SU-DHL-6 (cell line): ENCODE data around the gene EBF3.

Source experiments
- H2AFZ ChIP-seq: fragments of 200-600 bp; sonication (generic); 2 replicates; pipeline ENCODE4 v1.6.1; 2014; ENCODE audit warnings: low read depth, mild to moderate bottlenecking, moderate library complexity, mixed read lengths, antibody characterized with exemption, low read length; ENCODE audit not compliant: severe bottlenecking
- H3F3A ChIP-seq: fragments of 200-600 bp; shearing (Covaris generic); 2 replicates; pipeline ENCODE4 v1.6.0; 2016; ENCODE audit warnings: antibody characterized with exemption, mild to moderate bottlenecking; ENCODE audit not compliant: insufficient read depth
- H3K27ac ChIP-seq: fragments of 200-600 bp; sonication (generic); 2 replicates; pipeline ENCODE4 v1.5.1; 2016; ENCODE audit warnings: low read depth, mild to moderate bottlenecking, low read length, moderate library complexity, mixed read lengths
- H3K27me3 ChIP-seq: fragments of 200-600 bp; sonication (generic), shearing (Covaris generic); 2 replicates; pipeline ENCODE4 v1.6.0; 2014; ENCODE audit warnings: mild to moderate bottlenecking, low read length
- H3K36me3 ChIP-seq: fragments of 200-600 bp; sonication (generic); 2 replicates; pipeline ENCODE4 v1.6.1; 2014; ENCODE audit warnings: mild to moderate bottlenecking, low read length, mixed read lengths
- H3K4me2 ChIP-seq: fragments of 300-600, 200-600 bp; shearing (Covaris generic), sonication (generic); 2 replicates; pipeline ENCODE4 v1.6.0; 2014; ENCODE audit warnings: low read length, low read depth, mild to moderate bottlenecking; ENCODE audit not compliant: poor library complexity, severe bottlenecking
- H3K4me3 ChIP-seq: fragments of 200-600 bp; sonication (generic); 2 replicates; pipeline ENCODE4 v1.5.1; 2014; ENCODE audit warnings: antibody characterized with exemption, low read length, mild to moderate bottlenecking, mixed read lengths; ENCODE audit not compliant: insufficient read depth, poor library complexity, severe bottlenecking
- H3K79me2 ChIP-seq: fragments of 200-600 bp; sonication (generic); 2 replicates; pipeline ENCODE4 v1.6.1; 2014; ENCODE audit warnings: mild to moderate bottlenecking, low read length, moderate library complexity; ENCODE audit not compliant: insufficient read depth
- H3K9ac ChIP-seq: fragments of 200-600 bp; sonication (generic); 2 replicates; pipeline ENCODE4 v1.7.0; 2014; ENCODE audit warnings: mild to moderate bottlenecking, low read length
- H3K9me2 ChIP-seq: fragments of 200-600 bp; sonication (generic); replicated peaks from 2 replicates; pipeline ENCODE4 v1.6.1; 2014; ENCODE audit warnings: low read length; ENCODE audit not compliant: insufficient read depth
- H3K9me3 ChIP-seq: fragments of 200-600 bp; sonication (generic); 2 replicates; pipeline ENCODE4 v1.6.1; 2014; ENCODE audit warnings: low read length, mixed read lengths; ENCODE audit not compliant: insufficient read depth
- H4K20me1 ChIP-seq: fragments of 200-600 bp; sonication (generic); 2 replicates; pipeline ENCODE4 v1.6.1; 2014; ENCODE audit warnings: low read depth, mild to moderate bottlenecking, antibody characterized with exemption, low read length, moderate library complexity, mixed read lengths
- EZH2phosphoT487 ChIP-seq: fragments of 200-600 bp; sonication (generic), shearing (Covaris generic); conservative IDR thresholded peaks from 2 replicates; pipeline ENCODE4 v1.6.1; 2018; ENCODE audit warnings: mild to moderate bottlenecking, antibody characterized with exemption, low read length, moderate library complexity, mixed read lengths
- TF ChIP-seq, protein P1 (sequence below): fragments of 200-600 bp; sonication (generic); IDR thresholded peaks from one replicate; pipeline ENCODE4 v1.5.1; 2017; ENCODE audit warnings: antibody characterized with exemption, mild to moderate bottlenecking, low read length, moderate library complexity; ENCODE audit not compliant: insufficient read depth, poor library complexity, severe bottlenecking

EBF3 gene

DNA sequence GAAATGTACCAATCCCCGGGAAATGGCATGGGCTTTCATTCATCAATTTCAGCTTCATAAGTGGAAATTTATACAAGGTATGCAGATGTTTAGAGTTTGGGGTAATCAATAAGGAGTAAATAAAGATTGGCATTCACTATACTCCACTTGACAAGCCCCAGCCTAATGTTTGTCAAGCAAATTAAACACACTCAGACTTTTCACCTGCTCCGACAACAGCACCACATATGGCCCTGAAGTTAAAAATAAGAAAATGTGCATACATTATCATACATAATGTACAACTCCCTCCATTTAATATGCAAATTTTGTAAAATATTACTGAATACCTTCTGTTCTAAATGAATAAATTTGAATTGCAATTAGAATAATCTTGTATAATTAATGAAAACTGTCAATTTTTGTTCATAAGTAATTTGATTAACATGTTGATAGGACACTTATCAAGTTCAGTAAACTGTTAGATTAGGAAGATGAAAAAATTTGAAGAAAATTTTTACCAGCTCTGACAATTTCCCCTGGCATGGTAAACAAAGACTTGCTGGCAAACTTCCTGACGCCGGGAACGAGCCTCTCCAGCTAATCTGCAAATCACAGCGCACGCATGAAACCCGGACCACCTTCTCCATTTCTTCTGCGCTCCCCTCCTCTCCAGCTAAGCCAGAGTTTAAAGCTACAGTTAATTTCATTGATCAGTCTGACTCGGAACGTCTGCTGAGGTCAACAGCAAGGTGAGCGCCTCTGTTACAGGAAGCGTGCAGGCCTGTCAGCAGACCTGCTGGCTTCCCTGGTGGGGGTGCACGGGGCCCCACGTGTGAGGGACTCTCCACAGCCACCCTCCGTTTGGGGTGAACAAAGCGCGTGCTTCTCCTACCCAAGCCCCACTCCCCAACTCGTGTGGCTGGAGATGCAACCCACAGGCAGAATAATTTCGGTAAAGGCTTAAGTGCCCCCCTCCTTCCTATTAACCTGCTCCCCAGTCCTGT lies 70.7 kb downstream of the EBF3 start:
- no peaks in the 10 kb centered on the region for H3K79me2 ChIP-seq
- H3K27ac ChIP-seq: no peak overlapping the region
- no peak overlapping the region for H3K9ac ChIP-seq
- H3K4me3 ChIP-seq: no peak overlapping the region
- H3K9me3 ChIP-seq: no peaks in the 10 kb centered on the region
- H2AFZ ChIP-seq: no peak overlapping the region
- H3K9me2 ChIP-seq: no peaks in the 10 kb centered on the region
- H3K4me2 ChIP-seq: no peak overlapping the region
- H4K20me1 ChIP-seq: no peaks in the 10 kb centered on the region
- TF ChIP-seq, protein P1, sequence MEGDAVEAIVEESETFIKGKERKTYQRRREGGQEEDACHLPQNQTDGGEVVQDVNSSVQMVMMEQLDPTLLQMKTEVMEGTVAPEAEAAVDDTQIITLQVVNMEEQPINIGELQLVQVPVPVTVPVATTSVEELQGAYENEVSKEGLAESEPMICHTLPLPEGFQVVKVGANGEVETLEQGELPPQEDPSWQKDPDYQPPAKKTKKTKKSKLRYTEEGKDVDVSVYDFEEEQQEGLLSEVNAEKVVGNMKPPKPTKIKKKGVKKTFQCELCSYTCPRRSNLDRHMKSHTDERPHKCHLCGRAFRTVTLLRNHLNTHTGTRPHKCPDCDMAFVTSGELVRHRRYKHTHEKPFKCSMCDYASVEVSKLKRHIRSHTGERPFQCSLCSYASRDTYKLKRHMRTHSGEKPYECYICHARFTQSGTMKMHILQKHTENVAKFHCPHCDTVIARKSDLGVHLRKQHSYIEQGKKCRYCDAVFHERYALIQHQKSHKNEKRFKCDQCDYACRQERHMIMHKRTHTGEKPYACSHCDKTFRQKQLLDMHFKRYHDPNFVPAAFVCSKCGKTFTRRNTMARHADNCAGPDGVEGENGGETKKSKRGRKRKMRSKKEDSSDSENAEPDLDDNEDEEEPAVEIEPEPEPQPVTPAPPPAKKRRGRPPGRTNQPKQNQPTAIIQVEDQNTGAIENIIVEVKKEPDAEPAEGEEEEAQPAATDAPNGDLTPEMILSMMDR: no peak
- TF ChIP-seq EZH2phosphoT487: no peak
- no peaks in the 10 kb centered on the region for H3K36me3 ChIP-seq
- H3F3A ChIP-seq: no peaks in the 10 kb centered on the region
- H3K27me3 ChIP-seq: no peaks in the 10 kb centered on the region

DNA sequence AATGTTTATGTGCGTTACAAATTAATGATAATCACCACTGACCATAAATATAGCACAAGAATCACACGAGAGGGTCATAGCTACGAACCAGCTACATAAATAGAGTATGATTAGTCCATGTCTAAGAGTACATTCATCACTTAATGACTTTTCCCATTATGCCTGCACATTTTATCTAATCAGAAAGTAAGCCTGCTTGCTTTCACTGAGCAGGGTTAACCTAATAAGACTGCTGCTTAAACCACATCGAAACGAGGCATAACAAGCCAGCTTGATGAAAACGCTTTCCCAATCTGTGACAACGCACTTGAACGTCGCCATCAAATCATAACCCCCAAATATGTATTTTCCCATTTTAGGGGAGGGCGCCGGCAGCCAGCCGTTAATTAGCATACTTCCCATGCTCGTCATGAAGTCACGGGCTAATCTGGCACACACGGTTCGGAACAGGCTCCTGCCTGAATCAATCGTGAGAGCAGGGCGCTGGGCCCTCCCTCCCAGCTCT lies 71.5 kb downstream of the EBF3 start:
- H3K9me2 ChIP-seq: no peaks in the 10 kb centered on the region
- H3F3A ChIP-seq: no peaks in the 10 kb centered on the region
- H3K9me3 ChIP-seq: no peaks in the 10 kb centered on the region
- no peak overlapping the region for H3K27ac ChIP-seq
- H3K9ac ChIP-seq: no peak overlapping the region
- no peak overlapping the region for H3K4me3 ChIP-seq
- no peaks in the 10 kb centered on the region for H3K36me3 ChIP-seq
- no peaks in the 10 kb centered on the region for H3K27me3 ChIP-seq
- H3K79me2 ChIP-seq: no peaks in the 10 kb centered on the region
- H2AFZ ChIP-seq: no peak overlapping the region
- TF ChIP-seq, protein P1: no peak
- no peak for TF ChIP-seq EZH2phosphoT487
- H4K20me1 ChIP-seq: no peaks in the 10 kb centered on the region
- H3K4me2 ChIP-seq: no peak overlapping the region

DNA sequence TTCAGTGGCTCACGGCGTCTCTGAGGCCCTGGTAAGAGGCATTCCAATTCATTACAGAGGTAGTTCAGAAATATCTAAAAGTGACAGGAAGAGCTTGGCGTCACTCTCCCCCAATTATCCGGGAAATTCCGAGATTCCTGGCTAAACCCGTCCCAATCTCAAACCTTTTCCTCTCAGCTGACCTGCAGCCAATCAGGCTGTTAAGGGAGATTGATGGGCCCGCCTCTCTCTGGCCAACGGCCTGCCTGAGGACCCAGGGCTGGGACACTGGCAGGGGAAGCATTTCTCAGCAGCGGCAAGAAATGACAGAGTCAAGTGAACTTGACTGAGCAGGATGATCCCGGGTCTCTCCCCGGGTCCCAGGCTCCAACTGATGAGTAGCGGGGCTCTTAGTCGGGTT lies 72.3 kb downstream of the EBF3 start:
- no peaks in the 10 kb centered on the region for H3K9me2 ChIP-seq
- H3K4me3 ChIP-seq: no peak overlapping the region
- no peak for TF ChIP-seq EZH2phosphoT487
- TF ChIP-seq, protein P1: no peak
- H3K27ac ChIP-seq: no peak overlapping the region
- no peaks in the 10 kb centered on the region for H3F3A ChIP-seq
- H3K36me3 ChIP-seq: no peaks in the 10 kb centered on the region
- H3K27me3 ChIP-seq: no peaks in the 10 kb centered on the region
- H2AFZ ChIP-seq: no peak overlapping the region
- H3K79me2 ChIP-seq: no peaks in the 10 kb centered on the region
- H3K4me2 ChIP-seq: no peak overlapping the region
- H3K9ac ChIP-seq: no peak overlapping the region
- no peaks in the 10 kb centered on the region for H3K9me3 ChIP-seq
- no peaks in the 10 kb centered on the region for H4K20me1 ChIP-seq
